HepG2 (cell line): ENCODE data around the gene C6orf132. TPM values are rescaled to one million over a fixed set of nuclear protein-coding genes. Genes with fewer than 3 reads are reported as not detected.
A peak's percentile ranks its signal among the peaks of the same experiment; 100 is the strongest.

Experiments
- ARID4A ChIP-seq: sonication (generic); formaldehyde crosslinking; IDR thresholded peaks from 2 replicates; pipeline ENCODE4 v1.5.0; 2020; ENCODE audit warnings: mild to moderate bottlenecking, missing genetic modification reagents, borderline replicate concordance
- EEA1 ChIP-seq: sonication (generic); formaldehyde crosslinking; IDR thresholded peaks from 2 replicates; pipeline ENCODE4 v1.5.1; 2020; ENCODE audit warnings: mild to moderate bottlenecking, missing genetic modification reagents, borderline replicate concordance
- GABPB1 ChIP-seq: IDR thresholded peaks from 2 replicates; pipeline ENCODE4 v1.6.1; 2016; ENCODE audit warnings: mild to moderate bottlenecking, missing genetic modification reagents, moderate library complexity, missing compliant biosample characterization
- KDM5A ChIP-seq: fragments of 200-600 bp; sonication (generic); IDR thresholded peaks from 2 replicates; pipeline ENCODE4 v1.7.0; 2018; ENCODE audit warnings: antibody characterized with exemption, mild to moderate bottlenecking, low read length, borderline replicate concordance
- KLF16 ChIP-seq, 2 experiments: sonication (generic) in 1 of 2; formaldehyde crosslinking in 1 of 2; IDR thresholded peaks; 2 replicates each; pipeline versions ENCODE4 v1.6.1 to v1.8.0; 2016 to 2023; ENCODE audit warnings: missing genetic modification reagents in 2 of 2, missing compliant biosample characterization in 1 of 2
- NR0B2 ChIP-seq: sonication (generic); formaldehyde crosslinking; IDR thresholded peaks from 2 replicates; pipeline ENCODE4 v1.4.0; 2020; ENCODE audit warnings: mild to moderate bottlenecking, missing genetic modification reagents
- SCMH1 ChIP-seq: sonication (generic); formaldehyde crosslinking; IDR thresholded peaks from 2 replicates; pipeline ENCODE4 v1.9.0; 2021; ENCODE audit warnings: missing genetic modification reagents, mild to moderate bottlenecking, borderline replicate concordance
- SOX5 ChIP-seq: IDR thresholded peaks from 2 replicates; pipeline ENCODE4 v1.6.1; 2016; ENCODE audit warnings: borderline replicate concordance
- TBX2 ChIP-seq: sonication (generic); formaldehyde crosslinking; IDR thresholded peaks from 2 replicates; pipeline ENCODE4 v1.5.0; 2020; ENCODE audit warnings: missing genetic modification reagents, mild to moderate bottlenecking, borderline replicate concordance
- ZMYM4 ChIP-seq: sonication (generic); formaldehyde crosslinking; IDR thresholded peaks from 2 replicates; pipeline ENCODE4 v1.8.1; 2023; ENCODE audit warnings: mild to moderate bottlenecking, missing genetic modification reagents
- ZNF18 ChIP-seq: sonication (generic); formaldehyde crosslinking; IDR thresholded peaks from 2 replicates; pipeline ENCODE4 v1.8.0; 2022; ENCODE audit warnings: mild to moderate bottlenecking, missing genetic modification reagents; ENCODE audit not compliant: insufficient replicate concordance
- ZNF292 ChIP-seq: sonication (generic); formaldehyde crosslinking; IDR thresholded peaks from 2 replicates; pipeline ENCODE4 v1.8.1; 2022; ENCODE audit warnings: mild to moderate bottlenecking, low read depth, missing genetic modification reagents, borderline replicate concordance
- ZNF33A ChIP-seq: sonication (generic); formaldehyde crosslinking; IDR thresholded peaks from 2 replicates; pipeline ENCODE4 v1.5.1; 2020; ENCODE audit warnings: missing genetic modification reagents, mild to moderate bottlenecking, moderate library complexity, borderline replicate concordance
- ZNF569 ChIP-seq: sonication (generic); formaldehyde crosslinking; IDR thresholded peaks from 2 replicates; pipeline ENCODE4 v1.5.0; 2020; ENCODE audit warnings: mild to moderate bottlenecking, missing genetic modification reagents, moderate library complexity, borderline replicate concordance
- ZNF580 ChIP-seq: IDR thresholded peaks from 2 replicates; pipeline ENCODE4 v1.6.1; 2016; ENCODE audit warnings: low read depth, borderline replicate concordance
- ZNF670 ChIP-seq: sonication (generic); formaldehyde crosslinking; IDR thresholded peaks from 2 replicates; pipeline ENCODE4 v1.8.0; 2022; ENCODE audit warnings: mild to moderate bottlenecking, missing genetic modification reagents, borderline replicate concordance
- polyA plus RNA-seq, 8 experiments: library from polyadenylated mRNA; depleted of rRNA in 3 of 8; stranded (reverse) in 7 of 8; unstranded in 1 of 8; fragments of >200 nt; fragmentation: Illumina TruSeq in 4 of 8; extraction: Trizol in 4 of 8; gene quantifications; 2 replicates each; pipeline versions ENCODE4 v1.2.1 to v1.2.3, GENCODE V29; 2011 to 2016; ENCODE audit warnings: low read depth in 4 of 8, missing spikeins in 1 of 8, mixed read lengths in 1 of 8; ENCODE audit not compliant: insufficient read depth in 1 of 8
- total RNA-seq, 5 experiments: library from RNA; depleted of rRNA; stranded (reverse); fragments of >200 nt; fragmentation: Illumina TruSeq; extraction: Trizol; gene quantifications; 2 replicates each; pipeline ENCODE4 v1.2.3, GENCODE V29; 2016; ENCODE audit warnings: low read depth in 1 of 5

The C6orf132 gene
- total and polyA plus RNA-seq, 2 of the 13 experiments (the other 11 are each of a cell fraction or from before 2014, with no cell fraction given) = 0.78 to 3.0 TPM

GRCh38 chr6:42166444-42167141, 24.2 kb upstream of the C6orf132 start (continued):
- 0 out of 4 replicates have a peak, but pooled peaks of 1 of the 2 experiments have one; percentile 38 for TF ChIP-seq KLF16 (CRISPR knock-in tag; IDR thresholded peaks at IDR 0.05)
- TF ChIP-seq ZNF569 = no peak
- TF ChIP-seq NR0B2 (CRISPR knock-in tag) = peak; percentile 20; the same call in 1 of the 2 replicates
- peak; percentile 83 for TF ChIP-seq ZNF580 (CRISPR knock-in tag)
- no peak for TF ChIP-seq ZNF33A (CRISPR knock-in tag)
- TF ChIP-seq TBX2 (CRISPR knock-in tag) = peak; percentile 33; the same call in 1 of the 2 replicates
- no peak for TF ChIP-seq ZNF670 (CRISPR knock-in tag)
- no peak for TF ChIP-seq SOX5 (CRISPR knock-in tag)
- 0 out of 2 replicates have a peak, but pooled peaks have one; percentile 11 for TF ChIP-seq ARID4A (CRISPR knock-in tag)
- no peak for TF ChIP-seq EEA1 (CRISPR knock-in tag)
- TF ChIP-seq ZNF292 (CRISPR knock-in tag) = no peak
- TF ChIP-seq GABPB1 = peak; percentile 34; the same call in 1 of the 2 replicates
- TF ChIP-seq SCMH1 (CRISPR knock-in tag) = no peak
- TF ChIP-seq ZMYM4 (CRISPR knock-in tag) = 0 out of 2 replicates have a peak, but pooled peaks have one; percentile 12
- no peak for TF ChIP-seq KDM5A
- no peak for TF ChIP-seq ZNF18
